ENCODE measurements around the gene HEATR5A.
A peak's percentile ranks its signal among the peaks of the same experiment; 100 is the strongest.

Gene HEATR5A

DNA sequence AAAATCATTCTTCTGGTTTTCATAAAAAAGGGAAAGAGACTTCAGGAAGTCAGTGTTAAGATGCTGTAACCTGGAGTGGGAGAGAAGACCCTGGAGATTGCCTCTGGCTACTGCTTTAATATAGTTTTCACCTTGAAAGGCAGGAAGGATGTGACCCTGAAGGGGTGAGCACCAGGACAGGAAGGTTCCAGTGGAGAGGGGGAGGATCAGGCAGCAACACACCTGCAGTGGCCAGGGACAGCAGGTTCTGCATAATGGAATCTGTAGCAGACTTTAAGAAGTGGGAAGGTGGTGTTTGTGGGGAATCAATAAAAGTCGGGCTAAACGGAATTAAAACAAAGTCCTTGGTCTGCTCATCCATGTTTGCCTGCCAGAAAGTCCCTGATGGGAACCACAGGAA is 6.3 kb upstream of the HEATR5A start:
- no peak overlapping the region for H3K9ac ChIP-seq (ENCODE audit: low read length)
- H3K4me1 ChIP-seq (ENCODE audit: low read length) = peaks cover 1% of the 10 kb centered on the region; the same call in 1 of the 2 replicates
- no peaks in the 10 kb centered on the region for H3K79me2 ChIP-seq (ENCODE audit: low read length)
- H3K4me2 ChIP-seq (ENCODE audit: low read length) = no peak overlapping the region
- no peak overlapping the region for H3K4me3 ChIP-seq (ENCODE audit: low read length)
- TF ChIP-seq, protein P1, sequence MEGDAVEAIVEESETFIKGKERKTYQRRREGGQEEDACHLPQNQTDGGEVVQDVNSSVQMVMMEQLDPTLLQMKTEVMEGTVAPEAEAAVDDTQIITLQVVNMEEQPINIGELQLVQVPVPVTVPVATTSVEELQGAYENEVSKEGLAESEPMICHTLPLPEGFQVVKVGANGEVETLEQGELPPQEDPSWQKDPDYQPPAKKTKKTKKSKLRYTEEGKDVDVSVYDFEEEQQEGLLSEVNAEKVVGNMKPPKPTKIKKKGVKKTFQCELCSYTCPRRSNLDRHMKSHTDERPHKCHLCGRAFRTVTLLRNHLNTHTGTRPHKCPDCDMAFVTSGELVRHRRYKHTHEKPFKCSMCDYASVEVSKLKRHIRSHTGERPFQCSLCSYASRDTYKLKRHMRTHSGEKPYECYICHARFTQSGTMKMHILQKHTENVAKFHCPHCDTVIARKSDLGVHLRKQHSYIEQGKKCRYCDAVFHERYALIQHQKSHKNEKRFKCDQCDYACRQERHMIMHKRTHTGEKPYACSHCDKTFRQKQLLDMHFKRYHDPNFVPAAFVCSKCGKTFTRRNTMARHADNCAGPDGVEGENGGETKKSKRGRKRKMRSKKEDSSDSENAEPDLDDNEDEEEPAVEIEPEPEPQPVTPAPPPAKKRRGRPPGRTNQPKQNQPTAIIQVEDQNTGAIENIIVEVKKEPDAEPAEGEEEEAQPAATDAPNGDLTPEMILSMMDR (IDR thresholded peaks at IDR 0.05; ENCODE audit: low read depth, low read length) = no peak
- no peak for TF ChIP-seq EZH2phosphoT487 (IDR thresholded peaks at IDR 0.05; ENCODE audit: low read depth)
- H2AFZ ChIP-seq (ENCODE audit: low read depth, low read length) = no peak overlapping the region
- H3K27me3 ChIP-seq (ENCODE audit: low read depth, low read length) = no peaks in the 10 kb centered on the region
- H3K9me3 ChIP-seq (ENCODE audit: insufficient read depth, low read length) = no peaks in the 10 kb centered on the region
- no peaks in the 10 kb centered on the region for H3K36me3 ChIP-seq (replicated peaks; ENCODE audit: low read depth, low read length)
- H4K20me1 ChIP-seq (ENCODE audit: insufficient read depth, low read length) = no peaks in the 10 kb centered on the region
- no peak overlapping the region for H3K27ac ChIP-seq (ENCODE audit: low read length)

- Histone ChIP-seq H3K4me2 (ENCODE audit: low read length) (no peak overlapping the region), H4K20me1 (ENCODE audit: insufficient read depth, low read length) (no peaks in the 10 kb centered on the region), H3K4me3 (ENCODE audit: low read length) (no peak overlapping the region), H3K36me3 (replicated peaks; ENCODE audit: low read depth, low read length) (no peaks in the 10 kb centered on the region), H3K79me2 (ENCODE audit: low read length) (no peaks in the 10 kb centered on the region), H3K9me3 (ENCODE audit: insufficient read depth, low read length) (no peaks in the 10 kb centered on the region), H3K27ac (ENCODE audit: low read length) (no peak overlapping the region), H3K4me1 (ENCODE audit: low read length) (peaks cover 8% of the 10 kb centered on the region), H2AFZ (ENCODE audit: low read depth, low read length) (no peak overlapping the region), H3K27me3 (ENCODE audit: low read depth, low read length) (no peaks in the 10 kb centered on the region), H3K9ac (ENCODE audit: low read length) (no peak overlapping the region)
- no peak for TF ChIP-seq EZH2phosphoT487 (IDR thresholded peaks at IDR 0.05; ENCODE audit: low read depth)
- TF ChIP-seq, protein P1 (IDR thresholded peaks at IDR 0.05; ENCODE audit: low read depth, low read length) = no peak
Measured at GRCh38 chr14:31425905-31426304, 5.6 kb upstream of the HEATR5A start.

- peak overlapping the region; percentile 90 for H3K4me3 ChIP-seq (ENCODE audit: low read length)
- H3K27me3 ChIP-seq (ENCODE audit: low read depth, low read length) = no peaks in the 10 kb centered on the region
- H4K20me1 ChIP-seq (ENCODE audit: insufficient read depth, low read length) = no peaks in the 10 kb centered on the region
- peak overlapping the region; percentile 74 for H3K4me2 ChIP-seq (ENCODE audit: low read length)
- H3K9ac ChIP-seq (ENCODE audit: low read length) = peak overlapping the region; percentile 77
- TF ChIP-seq, protein P1 (IDR thresholded peaks at IDR 0.05; ENCODE audit: low read depth, low read length) = no peak
- no peak for TF ChIP-seq EZH2phosphoT487 (IDR thresholded peaks at IDR 0.05; ENCODE audit: low read depth)
- no peaks in the 10 kb centered on the region for H3K9me3 ChIP-seq (ENCODE audit: insufficient read depth, low read length)
- H3K27ac ChIP-seq (ENCODE audit: low read length) = peak overlapping the region; percentile 85
- no peaks in the 10 kb centered on the region for H3K36me3 ChIP-seq (replicated peaks; ENCODE audit: low read depth, low read length)
- peak overlapping the region; percentile 79 for H2AFZ ChIP-seq (ENCODE audit: low read depth, low read length)
- H3K4me1 ChIP-seq (ENCODE audit: low read length) = peaks cover 13% of the 10 kb centered on the region
- no peaks in the 10 kb centered on the region for H3K79me2 ChIP-seq (ENCODE audit: low read length)
Measured at GRCh38 chr14:31421200-31421599, 850 bp upstream of the HEATR5A start.

DNA sequence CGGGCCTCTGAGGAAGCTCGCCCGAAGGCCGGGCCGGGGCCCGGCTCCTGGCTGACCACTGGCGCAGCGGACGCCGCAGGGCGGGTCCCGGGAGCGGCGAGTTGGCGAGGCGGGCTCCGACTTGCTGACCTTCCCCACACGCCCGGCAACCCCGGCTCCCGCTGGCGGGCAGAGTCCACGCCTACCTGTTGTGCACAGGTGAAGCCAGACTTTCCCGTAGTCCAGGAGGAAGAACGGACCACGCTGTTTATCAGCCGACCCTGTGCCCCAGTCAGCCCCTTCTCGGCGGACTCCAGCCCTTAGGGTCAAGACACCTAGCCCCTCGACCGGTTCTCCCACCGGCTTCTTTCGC is 407 bp downstream of the HEATR5A start:
- Histone ChIP-seq H3K27ac (ENCODE audit: low read length) (no peak overlapping the region), H3K9ac (ENCODE audit: low read length) (peak overlapping the region; percentile 71), H3K27me3 (ENCODE audit: low read depth, low read length) (no peaks in the 10 kb centered on the region), H3K4me2 (ENCODE audit: low read length) (peak overlapping the region; percentile 74), H3K36me3 (replicated peaks; ENCODE audit: low read depth, low read length) (no peaks in the 10 kb centered on the region), H3K4me1 (ENCODE audit: low read length) (peaks cover 13% of the 10 kb centered on the region), H3K9me3 (ENCODE audit: insufficient read depth, low read length) (no peaks in the 10 kb centered on the region), H4K20me1 (ENCODE audit: insufficient read depth, low read length) (no peaks in the 10 kb centered on the region), H2AFZ (ENCODE audit: low read depth, low read length) (peak overlapping the region; percentile 56), H3K4me3 (ENCODE audit: low read length) (peak overlapping the region; percentile 90), H3K79me2 (ENCODE audit: low read length) (no peaks in the 10 kb centered on the region)
- TF ChIP-seq, protein P1 (IDR thresholded peaks at IDR 0.05; ENCODE audit: low read depth, low read length) = no peak
- no peak for TF ChIP-seq EZH2phosphoT487 (IDR thresholded peaks at IDR 0.05; ENCODE audit: low read depth)

Measured in OCI-LY3 (cell line).